ENCODE results near the gene SLC26A6. TPM values are rescaled to one million over a fixed set of nuclear protein-coding genes. Genes with fewer than 3 reads are reported as not detected.

The SLC26A6 gene
- polyA plus RNA-seq, 1 donor from 2014 or later = 23.6 TPM

DNA sequence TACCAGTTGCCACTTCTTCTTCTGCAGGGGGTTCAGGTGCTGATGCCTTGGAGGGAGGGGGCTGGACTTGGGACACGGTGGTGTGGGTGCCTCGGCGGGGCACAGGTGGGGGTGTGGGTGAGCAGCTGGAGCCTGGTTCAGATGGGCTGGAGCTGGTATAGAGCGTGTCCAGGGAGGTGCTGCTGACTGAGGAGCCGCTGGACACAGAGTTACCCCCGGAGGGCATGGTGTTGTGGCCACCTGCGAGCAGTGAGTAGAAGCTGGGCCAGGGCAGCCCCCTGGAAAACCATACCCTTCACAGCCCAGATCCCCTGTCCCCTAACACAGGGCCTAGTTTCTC lies 46.2 kb upstream of the SLC26A6 start:
- peaks cover 14% of the 10 kb centered on the region for H3K36me3 ChIP-seq (ENCODE audit: insufficient read depth, low read length)
- H3K27ac ChIP-seq (ENCODE audit: low read length) = no peak overlapping the region
- H3K27me3 ChIP-seq (ENCODE audit: insufficient read depth, low read depth, low read length) = no peaks in the 10 kb centered on the region
- H2AFZ ChIP-seq (ENCODE audit: low read depth, low read length) = no peak overlapping the region
- H3K9me2 ChIP-seq (ENCODE audit: insufficient read depth, low read length) = no peaks in the 10 kb centered on the region
- H3K4me2 ChIP-seq (ENCODE audit: low read length) = no peak overlapping the region
- no peak overlapping the region for H3K9ac ChIP-seq (ENCODE audit: low read length)
- H4K20me1 ChIP-seq (ENCODE audit: insufficient read depth) = no peaks in the 10 kb centered on the region
- H3K9me3 ChIP-seq (ENCODE audit: low read length) = no peaks in the 10 kb centered on the region
- H3K4me3 ChIP-seq (ENCODE audit: low read length) = no peak overlapping the region
- H3K79me2 ChIP-seq (replicated peaks; ENCODE audit: insufficient read depth, low read length) = peaks cover 11% of the 10 kb centered on the region
- TF ChIP-seq EZH2 (IDR thresholded peaks at IDR 0.05; ENCODE audit: borderline replicate concordance, insufficient read depth, low read length, poor library complexity, severe bottlenecking) = no peak
- TF ChIP-seq EP300 (conservative IDR thresholded peaks at IDR 0.05; ENCODE audit: poor library complexity, severe bottlenecking) = no peak
- TF ChIP-seq POLR2AphosphoS5 (IDR thresholded peaks at IDR 0.05) = no peak
- TF ChIP-seq, protein P1, sequence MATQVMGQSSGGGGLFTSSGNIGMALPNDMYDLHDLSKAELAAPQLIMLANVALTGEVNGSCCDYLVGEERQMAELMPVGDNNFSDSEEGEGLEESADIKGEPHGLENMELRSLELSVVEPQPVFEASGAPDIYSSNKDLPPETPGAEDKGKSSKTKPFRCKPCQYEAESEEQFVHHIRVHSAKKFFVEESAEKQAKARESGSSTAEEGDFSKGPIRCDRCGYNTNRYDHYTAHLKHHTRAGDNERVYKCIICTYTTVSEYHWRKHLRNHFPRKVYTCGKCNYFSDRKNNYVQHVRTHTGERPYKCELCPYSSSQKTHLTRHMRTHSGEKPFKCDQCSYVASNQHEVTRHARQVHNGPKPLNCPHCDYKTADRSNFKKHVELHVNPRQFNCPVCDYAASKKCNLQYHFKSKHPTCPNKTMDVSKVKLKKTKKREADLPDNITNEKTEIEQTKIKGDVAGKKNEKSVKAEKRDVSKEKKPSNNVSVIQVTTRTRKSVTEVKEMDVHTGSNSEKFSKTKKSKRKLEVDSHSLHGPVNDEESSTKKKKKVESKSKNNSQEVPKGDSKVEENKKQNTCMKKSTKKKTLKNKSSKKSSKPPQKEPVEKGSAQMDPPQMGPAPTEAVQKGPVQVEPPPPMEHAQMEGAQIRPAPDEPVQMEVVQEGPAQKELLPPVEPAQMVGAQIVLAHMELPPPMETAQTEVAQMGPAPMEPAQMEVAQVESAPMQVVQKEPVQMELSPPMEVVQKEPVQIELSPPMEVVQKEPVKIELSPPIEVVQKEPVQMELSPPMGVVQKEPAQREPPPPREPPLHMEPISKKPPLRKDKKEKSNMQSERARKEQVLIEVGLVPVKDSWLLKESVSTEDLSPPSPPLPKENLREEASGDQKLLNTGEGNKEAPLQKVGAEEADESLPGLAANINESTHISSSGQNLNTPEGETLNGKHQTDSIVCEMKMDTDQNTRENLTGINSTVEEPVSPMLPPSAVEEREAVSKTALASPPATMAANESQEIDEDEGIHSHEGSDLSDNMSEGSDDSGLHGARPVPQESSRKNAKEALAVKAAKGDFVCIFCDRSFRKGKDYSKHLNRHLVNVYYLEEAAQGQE (IDR thresholded peaks at IDR 0.05; ENCODE audit: borderline replicate concordance) = no peak
- TF ChIP-seq RAD21 (conservative IDR thresholded peaks at IDR 0.05) = no peak
- TF ChIP-seq, protein P2, sequence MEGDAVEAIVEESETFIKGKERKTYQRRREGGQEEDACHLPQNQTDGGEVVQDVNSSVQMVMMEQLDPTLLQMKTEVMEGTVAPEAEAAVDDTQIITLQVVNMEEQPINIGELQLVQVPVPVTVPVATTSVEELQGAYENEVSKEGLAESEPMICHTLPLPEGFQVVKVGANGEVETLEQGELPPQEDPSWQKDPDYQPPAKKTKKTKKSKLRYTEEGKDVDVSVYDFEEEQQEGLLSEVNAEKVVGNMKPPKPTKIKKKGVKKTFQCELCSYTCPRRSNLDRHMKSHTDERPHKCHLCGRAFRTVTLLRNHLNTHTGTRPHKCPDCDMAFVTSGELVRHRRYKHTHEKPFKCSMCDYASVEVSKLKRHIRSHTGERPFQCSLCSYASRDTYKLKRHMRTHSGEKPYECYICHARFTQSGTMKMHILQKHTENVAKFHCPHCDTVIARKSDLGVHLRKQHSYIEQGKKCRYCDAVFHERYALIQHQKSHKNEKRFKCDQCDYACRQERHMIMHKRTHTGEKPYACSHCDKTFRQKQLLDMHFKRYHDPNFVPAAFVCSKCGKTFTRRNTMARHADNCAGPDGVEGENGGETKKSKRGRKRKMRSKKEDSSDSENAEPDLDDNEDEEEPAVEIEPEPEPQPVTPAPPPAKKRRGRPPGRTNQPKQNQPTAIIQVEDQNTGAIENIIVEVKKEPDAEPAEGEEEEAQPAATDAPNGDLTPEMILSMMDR (IDR thresholded peaks at IDR 0.05; ENCODE audit: poor library complexity, severe bottlenecking) = no peak
- TF ChIP-seq TAF1 (IDR thresholded peaks at IDR 0.05; ENCODE audit: low read depth) = no peak
- no peak for TF ChIP-seq MXI1 (conservative IDR thresholded peaks at IDR 0.05; ENCODE audit: poor library complexity, severe bottlenecking)
- TF ChIP-seq SMC3 (conservative IDR thresholded peaks at IDR 0.05; ENCODE audit: poor library complexity) = no peak
- H3F3A ChIP-seq (ENCODE audit: insufficient read depth, low read length, poor library complexity, severe bottlenecking) = no peaks in the 10 kb centered on the region

DNA sequence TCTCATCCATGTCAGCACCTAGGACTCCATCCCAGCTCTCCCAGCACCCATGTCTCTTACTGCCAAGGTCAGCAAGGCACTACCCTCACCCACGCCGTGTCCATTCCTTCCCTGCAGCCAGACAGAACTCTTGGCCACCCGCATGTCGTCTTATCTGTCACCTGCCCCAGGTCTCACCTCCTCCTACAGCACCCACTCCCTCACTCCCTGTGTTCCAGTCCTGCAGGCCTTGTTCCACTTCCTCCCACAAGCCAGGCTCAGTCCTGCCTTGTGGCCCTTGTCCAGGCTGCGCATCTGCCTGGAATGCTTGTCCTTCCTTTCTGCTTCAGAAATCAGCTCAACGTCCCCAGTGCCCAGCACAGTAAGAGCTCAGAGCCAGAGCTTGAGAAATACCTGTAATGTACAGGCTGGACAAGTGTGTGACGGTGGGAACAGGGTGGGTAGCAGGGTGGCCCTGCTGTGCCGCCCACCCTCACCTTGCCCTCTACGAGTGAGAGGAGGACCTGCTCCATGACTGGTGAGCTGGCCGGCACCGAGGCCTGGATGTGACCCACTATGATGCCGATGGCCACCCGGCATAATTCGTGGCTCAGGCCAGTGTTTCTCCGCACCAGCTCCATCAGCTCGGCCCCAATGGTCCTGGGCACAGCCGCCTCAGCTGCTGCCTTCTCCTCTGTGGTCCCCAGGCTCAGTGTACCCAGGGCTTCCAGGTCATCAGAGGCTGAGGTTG lies 45.7 kb upstream of the SLC26A6 start:
- no peak overlapping the region for H3K4me3 ChIP-seq (ENCODE audit: low read length)
- H3K27ac ChIP-seq (ENCODE audit: low read length) = no peak overlapping the region
- H3F3A ChIP-seq (ENCODE audit: insufficient read depth, low read length, poor library complexity, severe bottlenecking) = no peaks in the 10 kb centered on the region
- no peaks in the 10 kb centered on the region for H3K27me3 ChIP-seq (ENCODE audit: insufficient read depth, low read depth, low read length)
- TF ChIP-seq, protein P2 (IDR thresholded peaks at IDR 0.05; ENCODE audit: poor library complexity, severe bottlenecking) = no peak
- TF ChIP-seq, protein P1 (IDR thresholded peaks at IDR 0.05; ENCODE audit: borderline replicate concordance) = no peak
- TF ChIP-seq MXI1 (conservative IDR thresholded peaks at IDR 0.05; ENCODE audit: poor library complexity, severe bottlenecking) (no peak), TAF1 (IDR thresholded peaks at IDR 0.05; ENCODE audit: low read depth) (no peak), EP300 (conservative IDR thresholded peaks at IDR 0.05; ENCODE audit: poor library complexity, severe bottlenecking) (no peak), SMC3 (conservative IDR thresholded peaks at IDR 0.05; ENCODE audit: poor library complexity) (no peak), EZH2 (IDR thresholded peaks at IDR 0.05; ENCODE audit: borderline replicate concordance, insufficient read depth, low read length, poor library complexity, severe bottlenecking) (no peak), POLR2AphosphoS5 (IDR thresholded peaks at IDR 0.05) (no peak), RAD21 (conservative IDR thresholded peaks at IDR 0.05) (no peak)
- no peaks in the 10 kb centered on the region for H3K9me3 ChIP-seq (ENCODE audit: low read length)
- H4K20me1 ChIP-seq (ENCODE audit: insufficient read depth) = no peaks in the 10 kb centered on the region
- H3K36me3 ChIP-seq (ENCODE audit: insufficient read depth, low read length) = peaks cover 14% of the 10 kb centered on the region
- no peaks in the 10 kb centered on the region for H3K9me2 ChIP-seq (ENCODE audit: insufficient read depth, low read length)
- H2AFZ ChIP-seq (ENCODE audit: low read depth, low read length) = no peak overlapping the region
- H3K9ac ChIP-seq (ENCODE audit: low read length) = no peak overlapping the region
- peaks cover 11% of the 10 kb centered on the region for H3K79me2 ChIP-seq (replicated peaks; ENCODE audit: insufficient read depth, low read length)
- no peak overlapping the region for H3K4me2 ChIP-seq (ENCODE audit: low read length)
